Measurements from ENCODE around the gene SLC13A4. TPM values are rescaled to one million over a fixed set of nuclear protein-coding genes. Genes with fewer than 3 reads are reported as not detected.
A peak's percentile ranks its signal among the peaks of the same experiment; 100 is the strongest.

Gene SLC13A4
- total RNA-seq, 4 donors from 2014 or later, result 0.26 TPM; not detected in 3

- H3K27ac ChIP-seq, result no peak overlapping the region
- H3K4me3 ChIP-seq, result no peak overlapping the region
- intact Hi-C loops (cut with DNase I; ENCODE audit: low total_unique reads), result loop anchor here (10.0 kb wide), 1 partner anchor 308 kb away; the partner anchor contains the start of gene MTPN
- H3K4me1 ChIP-seq, result peaks cover 0 to 7% of the 10 kb centered on the region in 2 donors
- no peaks in the 10 kb centered on the region for H3K27me3 ChIP-seq
- H3K9me3 ChIP-seq, result no peaks in the 10 kb centered on the region
- TF ChIP-seq, protein P1, sequence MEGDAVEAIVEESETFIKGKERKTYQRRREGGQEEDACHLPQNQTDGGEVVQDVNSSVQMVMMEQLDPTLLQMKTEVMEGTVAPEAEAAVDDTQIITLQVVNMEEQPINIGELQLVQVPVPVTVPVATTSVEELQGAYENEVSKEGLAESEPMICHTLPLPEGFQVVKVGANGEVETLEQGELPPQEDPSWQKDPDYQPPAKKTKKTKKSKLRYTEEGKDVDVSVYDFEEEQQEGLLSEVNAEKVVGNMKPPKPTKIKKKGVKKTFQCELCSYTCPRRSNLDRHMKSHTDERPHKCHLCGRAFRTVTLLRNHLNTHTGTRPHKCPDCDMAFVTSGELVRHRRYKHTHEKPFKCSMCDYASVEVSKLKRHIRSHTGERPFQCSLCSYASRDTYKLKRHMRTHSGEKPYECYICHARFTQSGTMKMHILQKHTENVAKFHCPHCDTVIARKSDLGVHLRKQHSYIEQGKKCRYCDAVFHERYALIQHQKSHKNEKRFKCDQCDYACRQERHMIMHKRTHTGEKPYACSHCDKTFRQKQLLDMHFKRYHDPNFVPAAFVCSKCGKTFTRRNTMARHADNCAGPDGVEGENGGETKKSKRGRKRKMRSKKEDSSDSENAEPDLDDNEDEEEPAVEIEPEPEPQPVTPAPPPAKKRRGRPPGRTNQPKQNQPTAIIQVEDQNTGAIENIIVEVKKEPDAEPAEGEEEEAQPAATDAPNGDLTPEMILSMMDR (IDR thresholded peaks at IDR 0.05), result no peak
- no peak for DNase-seq
- no peaks in the 10 kb centered on the region for H3K36me3 ChIP-seq
Measured at GRCh38 chr7:135666846-135667245, 61.1 kb downstream of the SLC13A4 start.

DNA sequence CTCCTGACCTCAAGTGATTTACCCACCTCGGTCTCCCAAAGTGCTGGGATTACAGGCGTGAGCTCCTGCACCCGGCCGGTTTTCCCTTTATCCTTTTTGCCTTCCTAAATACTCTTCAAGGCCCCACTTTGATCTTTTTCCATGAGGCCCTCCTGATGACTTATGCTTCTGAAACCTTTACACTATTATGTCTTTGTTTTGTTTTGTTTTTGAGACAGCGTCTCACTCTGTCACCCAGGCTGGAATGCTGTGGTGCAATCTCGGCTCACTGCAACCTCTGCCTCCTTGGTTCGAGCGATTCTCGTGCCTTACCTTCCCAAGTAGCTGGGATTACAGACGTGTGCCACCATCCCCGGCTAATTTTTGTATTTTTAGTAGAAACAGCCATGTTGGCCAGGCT lies 61.8 kb downstream of the SLC13A4 start:
- no peaks in the 10 kb centered on the region for H3K9me3 ChIP-seq
- intact Hi-C loops (cut with DNase I; ENCODE audit: low total_unique reads), result loop anchor here (10.0 kb wide), 1 partner anchor 309 kb away; the partner anchor contains the start of gene MTPN
- no peak for TF ChIP-seq POLR2A (IDR thresholded peaks at IDR 0.05)
- TF ChIP-seq, protein P1 (IDR thresholded peaks at IDR 0.05), result no peak
- no peak overlapping the region for H3K27ac ChIP-seq
- H3K27me3 ChIP-seq, result no peaks in the 10 kb centered on the region
- no peaks in the 10 kb centered on the region for H3K36me3 ChIP-seq
- H3K4me1 ChIP-seq, result peaks cover 0 to 7% of the 10 kb centered on the region in 2 donors
- H3K4me3 ChIP-seq, result no peak overlapping the region
- DNase-seq, result no peak

DNA sequence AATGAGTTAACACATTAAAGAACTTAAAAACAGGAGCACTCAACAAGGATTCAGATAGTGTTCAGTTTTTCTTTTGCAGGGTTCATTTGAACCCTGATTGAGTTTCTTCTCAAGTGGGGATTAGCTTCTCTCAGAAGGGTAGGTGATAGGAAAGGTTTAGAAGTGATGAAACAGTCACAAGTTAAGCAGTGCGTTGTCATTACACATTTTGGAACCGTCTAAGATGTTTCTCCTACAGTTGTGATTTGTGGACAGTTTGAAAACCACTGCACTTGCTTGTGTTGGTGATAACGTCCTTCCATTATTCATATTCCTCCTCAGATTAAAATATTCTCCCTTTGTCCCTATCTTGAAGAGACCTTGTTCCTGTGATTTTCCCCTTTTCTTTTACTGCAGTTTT lies 62.9 kb downstream of the SLC13A4 start:
- Histone ChIP-seq H3K4me3 (no peak overlapping the region), H3K27ac (no peak overlapping the region), H3K4me1 (peaks cover 0 to 7% of the 10 kb centered on the region in 2 donors), H3K36me3 (no peaks in the 10 kb centered on the region), H3K9me3 (no peaks in the 10 kb centered on the region), H3K27me3 (no peaks in the 10 kb centered on the region)
- intact Hi-C loops (cut with DNase I; ENCODE audit: low total_unique reads), result loop anchor here (10.0 kb wide), 1 partner anchor 310 kb away; the partner anchor contains the start of gene MTPN
- TF ChIP-seq, protein P1 (IDR thresholded peaks at IDR 0.05), result no peak
- no peak for TF ChIP-seq POLR2A (IDR thresholded peaks at IDR 0.05)
- no peak for DNase-seq

- no peak for TF ChIP-seq POLR2A (IDR thresholded peaks at IDR 0.05)
- TF ChIP-seq, protein P1 (IDR thresholded peaks at IDR 0.05), result no peak
- Histone ChIP-seq H3K4me1 (peaks cover 0 to 7% of the 10 kb centered on the region in 2 donors), H3K36me3 (no peaks in the 10 kb centered on the region), H3K9me3 (no peaks in the 10 kb centered on the region), H3K27me3 (no peaks in the 10 kb centered on the region), H3K4me3 (no peak overlapping the region), H3K27ac (peak overlapping the region in 1 of 2 donors; percentile 96)
- intact Hi-C loops (cut with DNase I; ENCODE audit: low total_unique reads), result loop anchor here (10.0 kb wide), 1 partner anchor 311 kb away; the partner anchor contains the start of gene MTPN
- no peak for DNase-seq
Measured at GRCh38 chr7:135664046-135664589, 63.9 kb downstream of the SLC13A4 start.

DNA sequence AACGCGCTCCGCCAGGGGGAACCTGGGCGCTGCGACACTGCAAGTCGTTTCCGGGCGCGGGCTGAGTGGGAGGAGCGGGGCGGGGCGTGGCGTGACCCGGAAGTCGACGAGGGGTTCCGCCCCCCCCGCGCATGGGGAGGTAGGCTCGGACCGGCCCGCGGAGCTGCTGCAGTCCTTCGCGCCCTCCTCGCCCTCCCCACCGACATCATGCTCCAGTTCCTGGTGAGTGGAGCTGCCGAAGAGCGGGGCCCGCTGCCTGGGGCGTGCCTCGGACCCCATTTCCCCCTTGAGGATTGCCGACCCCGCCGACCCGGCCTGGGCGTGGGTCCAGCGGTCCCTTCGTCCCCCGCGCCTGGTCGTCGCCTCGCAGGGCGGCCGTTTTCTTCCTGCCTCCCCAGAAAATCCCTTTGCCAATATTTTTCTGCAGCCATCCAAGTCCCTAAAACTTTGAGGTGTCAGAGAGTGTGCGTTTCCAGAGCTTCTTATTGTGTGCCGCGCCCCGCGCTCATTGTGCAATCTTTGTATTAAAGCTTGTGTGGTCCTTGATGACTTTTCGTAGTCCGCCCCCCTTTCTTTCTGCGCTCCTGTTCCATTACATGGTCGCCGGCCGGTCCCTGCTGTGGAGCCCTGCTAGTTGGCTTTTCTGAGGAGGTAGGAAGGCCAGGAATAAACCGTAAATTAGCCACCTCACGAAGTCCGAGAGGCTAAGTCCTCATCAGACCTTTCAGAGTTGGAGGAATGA lies 65.4 kb downstream of the SLC13A4 start, which contains the start of gene STMP1:
Gene STMP1, plus strand, starts transcription at position 142 of the 742 bp plus-strand sequence.
- intact Hi-C loops (cut with DNase I; ENCODE audit: low total_unique reads), result loop anchor here (10.0 kb wide), 1 partner anchor 312 kb away; the partner anchor contains the start of gene MTPN

More for the DNA sequence above, 65.4 kb downstream of the SLC13A4 start, which contains the start of gene STMP1:
- peak within 1 kb of the TSS; percentile 87 to 96 for H3K27ac ChIP-seq
- no peaks in the 10 kb centered on the region for H3K36me3 ChIP-seq
- peak within 1 kb of the TSS; percentile 90 to 98 for H3K4me3 ChIP-seq
- H3K27me3 ChIP-seq, result no peaks in the 10 kb centered on the region
- TF ChIP-seq POLR2A (IDR thresholded peaks at IDR 0.05), result peak; percentile 78 to 94
- TF ChIP-seq, protein P1 (IDR thresholded peaks at IDR 0.05), result peak; percentile 87 to 94 (median 93)
- H3K4me1 ChIP-seq, result peaks cover 0 to 7% of the 10 kb centered on the region in 2 donors
- H3K9me3 ChIP-seq, result no peaks in the 10 kb centered on the region
- DNase-seq, result peak; percentile 95

Measured in uterus (tissue), 4 donors.